Measurements from ENCODE around the gene THBS3. TPM values are rescaled to one million over a fixed set of nuclear protein-coding genes. Genes with fewer than 3 reads are reported as not detected.

THBS3 gene
- total RNA-seq, 1 donor from 2014 or later, result 24.9 TPM

GRCh38 chr1:155174324-155175280 is 33.1 kb downstream of the THBS3 start:
- H3K9me3 ChIP-seq, result no peaks in the 10 kb centered on the region
- H3K27ac ChIP-seq, result no peak overlapping the region
- ATAC-seq (no peak), DNase-seq (peak; percentile 68)
- no peak for TF ChIP-seq CTCF (IDR thresholded peaks at IDR 0.05)
- H3K4me1 ChIP-seq, result peaks cover 19% of the 10 kb centered on the region
- H3K36me3 ChIP-seq, result peaks cover 19% of the 10 kb centered on the region
- peak overlapping the region; percentile 67 for H3K4me3 ChIP-seq
- H3K27me3 ChIP-seq, result no peaks in the 10 kb centered on the region
- intact Hi-C loops (cut with DNase I), result no loop called here

- Histone ChIP-seq H3K27ac (peak within 1 kb of the TSS; percentile 88), H3K36me3 (peaks cover 28% of the 10 kb centered on the region)
- DNase-seq, result peak; percentile 71
Measured at GRCh38 chr1:155173478-155174323, 34.0 kb downstream of the THBS3 start, which contains the start of gene TRIM46. Gene TRIM46, plus strand, starts transcription at chr1:155173849. Its CDS starts 118 bp downstream, at chr1:155173967.

GRCh38 chr1:155172732-155173477 is 34.8 kb downstream of the THBS3 start, which contains the start of gene KRTCAP2:
Gene KRTCAP2, minus strand, starts transcription at chr1:155173304. Its CDS starts 80 bp downstream, at chr1:155173224.
- intact Hi-C loops (cut with DNase I), result no loop called here
- peaks cover 19% of the 10 kb centered on the region for H3K4me1 ChIP-seq
- DNase-seq, result peak; percentile 98

More at GRCh38 chr1:155173478-155174323, 34.0 kb downstream of the THBS3 start, which contains the start of gene TRIM46:
- peaks cover 19% of the 10 kb centered on the region for H3K4me1 ChIP-seq
- peak within 1 kb of the TSS; percentile 67 for H3K4me3 ChIP-seq
- ATAC-seq, result no peak
- H3K27me3 ChIP-seq, result no peaks in the 10 kb centered on the region
- intact Hi-C loops (cut with DNase I), result no loop called here
- no peaks in the 10 kb centered on the region for H3K9me3 ChIP-seq
- TF ChIP-seq CTCF (IDR thresholded peaks at IDR 0.05), result no peak

GRCh38 chr1:155171836-155172731 is 35.6 kb downstream of the THBS3 start:
- intact Hi-C loops (cut with DNase I), result no loop called here
- ATAC-seq (peak; percentile 5), DNase-seq (no peak)
- Histone ChIP-seq H3K27me3 (no peaks in the 10 kb centered on the region), H3K4me1 (peaks cover 26% of the 10 kb centered on the region), H3K9me3 (no peaks in the 10 kb centered on the region), H3K4me3 (peak overlapping the region; percentile 67), H3K27ac (peak overlapping the region; percentile 88), H3K36me3 (peaks cover 30% of the 10 kb centered on the region)
- no peak for TF ChIP-seq CTCF (IDR thresholded peaks at IDR 0.05)

More at GRCh38 chr1:155172732-155173477, 34.8 kb downstream of the THBS3 start, which contains the start of gene KRTCAP2:
- TF ChIP-seq CTCF (IDR thresholded peaks at IDR 0.05), result peak; percentile 93
- peaks cover 30% of the 10 kb centered on the region for H3K36me3 ChIP-seq
- no peaks in the 10 kb centered on the region for H3K9me3 ChIP-seq
- no peaks in the 10 kb centered on the region for H3K27me3 ChIP-seq
- H3K4me3 ChIP-seq, result peak within 1 kb of the TSS; percentile 67
- peak; percentile 87 for ATAC-seq
- H3K27ac ChIP-seq, result peak within 1 kb of the TSS; percentile 88

Data from upper lobe of right lung (tissue), 1 donor.